HepG2 (cell line): ENCODE results near the gene NPBWR2. TPM values are rescaled to one million over a fixed set of nuclear protein-coding genes. Genes with fewer than 3 reads are reported as not detected.

Source experiments
- FOXP1 ChIP-seq, 2 experiments: fragments of 450-650 bp in 1 of 2; IDR thresholded peaks; 2 replicates each; pipeline ENCODE4 v1.6.1; 2017 to 2018; ENCODE audit warnings: antibody characterized with exemption in 1 of 2
- HOXA7 ChIP-seq: sonication (generic); formaldehyde crosslinking; IDR thresholded peaks from 2 replicates; pipeline ENCODE4 v1.8.1; 2022; ENCODE audit warnings: mild to moderate bottlenecking, missing genetic modification reagents, moderate library complexity
- PRDM15 ChIP-seq: sonication (generic); formaldehyde crosslinking; IDR thresholded peaks from 2 replicates; pipeline ENCODE4 v1.4.0; 2020; ENCODE audit warnings: missing genetic modification reagents
- RERE ChIP-seq: IDR thresholded peaks from 2 replicates; pipeline ENCODE4 v1.6.1; 2016; ENCODE audit warnings: low read depth, missing genetic modification reagents, missing compliant biosample characterization
- SP5 ChIP-seq: IDR thresholded peaks from 2 replicates; pipeline ENCODE4 v1.6.1; 2016; ENCODE audit warnings: low read depth, borderline replicate concordance
- STAG1 ChIP-seq: sonication (generic); formaldehyde crosslinking; IDR thresholded peaks from 2 replicates; pipeline ENCODE4 v1.4.0; 2020; ENCODE audit warnings: missing genetic modification reagents
- XBP1 ChIP-seq: sonication (generic); formaldehyde crosslinking; IDR thresholded peaks from 2 replicates; pipeline ENCODE4 v1.5.0; 2020; ENCODE audit warnings: missing genetic modification reagents
- ZKSCAN1 ChIP-seq: fragments of 150-350 bp; IDR thresholded peaks from 2 replicates; pipeline ENCODE4 v1.6.1; 2014; ENCODE audit warnings: low read length
- ZNF138 ChIP-seq: sonication (generic); formaldehyde crosslinking; IDR thresholded peaks from 2 replicates; pipeline ENCODE4 v1.5.0; 2020; ENCODE audit warnings: mild to moderate bottlenecking, low read depth, missing genetic modification reagents
- ZNF597 ChIP-seq: sonication (generic); formaldehyde crosslinking; IDR thresholded peaks from 2 replicates; pipeline ENCODE4 v1.5.0; 2020; ENCODE audit warnings: missing genetic modification reagents
- ZNF709 ChIP-seq: sonication (generic); formaldehyde crosslinking; IDR thresholded peaks from 2 replicates; pipeline ENCODE4 v1.5.0; 2020; ENCODE audit warnings: mild to moderate bottlenecking, missing genetic modification reagents
- ZNF790 ChIP-seq: sonication (generic); formaldehyde crosslinking; IDR thresholded peaks from 2 replicates; pipeline ENCODE4 v1.8.0; 2022; ENCODE audit warnings: missing genetic modification reagents, mild to moderate bottlenecking, borderline replicate concordance
- ZSCAN29 ChIP-seq: sonication (generic); formaldehyde crosslinking; conservative IDR thresholded peaks from 2 replicates; pipeline ENCODE4 v1.4.0; 2020; ENCODE audit warnings: mild to moderate bottlenecking, missing genetic modification reagents
- polyA plus RNA-seq, 8 experiments: library from polyadenylated mRNA; depleted of rRNA in 3 of 8; stranded (reverse) in 7 of 8; unstranded in 1 of 8; fragments of >200 nt; fragmentation: Illumina TruSeq in 4 of 8; extraction: Trizol in 4 of 8; gene quantifications; 2 replicates each; pipeline versions ENCODE4 v1.2.1 to v1.2.3, GENCODE V29; 2011 to 2016; ENCODE audit warnings: low read depth in 4 of 8, missing spikeins in 1 of 8, mixed read lengths in 1 of 8; ENCODE audit not compliant: insufficient read depth in 1 of 8
- total RNA-seq, 5 experiments: library from RNA; depleted of rRNA; stranded (reverse); fragments of >200 nt; fragmentation: Illumina TruSeq; extraction: Trizol; gene quantifications; 2 replicates each; pipeline ENCODE4 v1.2.3, GENCODE V29; 2016; ENCODE audit warnings: low read depth in 1 of 5
- TF ChIP-seq, protein P1 (sequence below): sonication (generic); formaldehyde crosslinking; IDR thresholded peaks from 2 replicates; pipeline ENCODE4 v1.4.0; 2020; ENCODE audit warnings: missing genetic modification reagents

The NPBWR2 gene
- total and polyA plus RNA-seq, 2 of the 13 experiments (the other 11 are each of a cell fraction or from before 2014, with no cell fraction given): not detected

- TF ChIP-seq, protein P1, sequence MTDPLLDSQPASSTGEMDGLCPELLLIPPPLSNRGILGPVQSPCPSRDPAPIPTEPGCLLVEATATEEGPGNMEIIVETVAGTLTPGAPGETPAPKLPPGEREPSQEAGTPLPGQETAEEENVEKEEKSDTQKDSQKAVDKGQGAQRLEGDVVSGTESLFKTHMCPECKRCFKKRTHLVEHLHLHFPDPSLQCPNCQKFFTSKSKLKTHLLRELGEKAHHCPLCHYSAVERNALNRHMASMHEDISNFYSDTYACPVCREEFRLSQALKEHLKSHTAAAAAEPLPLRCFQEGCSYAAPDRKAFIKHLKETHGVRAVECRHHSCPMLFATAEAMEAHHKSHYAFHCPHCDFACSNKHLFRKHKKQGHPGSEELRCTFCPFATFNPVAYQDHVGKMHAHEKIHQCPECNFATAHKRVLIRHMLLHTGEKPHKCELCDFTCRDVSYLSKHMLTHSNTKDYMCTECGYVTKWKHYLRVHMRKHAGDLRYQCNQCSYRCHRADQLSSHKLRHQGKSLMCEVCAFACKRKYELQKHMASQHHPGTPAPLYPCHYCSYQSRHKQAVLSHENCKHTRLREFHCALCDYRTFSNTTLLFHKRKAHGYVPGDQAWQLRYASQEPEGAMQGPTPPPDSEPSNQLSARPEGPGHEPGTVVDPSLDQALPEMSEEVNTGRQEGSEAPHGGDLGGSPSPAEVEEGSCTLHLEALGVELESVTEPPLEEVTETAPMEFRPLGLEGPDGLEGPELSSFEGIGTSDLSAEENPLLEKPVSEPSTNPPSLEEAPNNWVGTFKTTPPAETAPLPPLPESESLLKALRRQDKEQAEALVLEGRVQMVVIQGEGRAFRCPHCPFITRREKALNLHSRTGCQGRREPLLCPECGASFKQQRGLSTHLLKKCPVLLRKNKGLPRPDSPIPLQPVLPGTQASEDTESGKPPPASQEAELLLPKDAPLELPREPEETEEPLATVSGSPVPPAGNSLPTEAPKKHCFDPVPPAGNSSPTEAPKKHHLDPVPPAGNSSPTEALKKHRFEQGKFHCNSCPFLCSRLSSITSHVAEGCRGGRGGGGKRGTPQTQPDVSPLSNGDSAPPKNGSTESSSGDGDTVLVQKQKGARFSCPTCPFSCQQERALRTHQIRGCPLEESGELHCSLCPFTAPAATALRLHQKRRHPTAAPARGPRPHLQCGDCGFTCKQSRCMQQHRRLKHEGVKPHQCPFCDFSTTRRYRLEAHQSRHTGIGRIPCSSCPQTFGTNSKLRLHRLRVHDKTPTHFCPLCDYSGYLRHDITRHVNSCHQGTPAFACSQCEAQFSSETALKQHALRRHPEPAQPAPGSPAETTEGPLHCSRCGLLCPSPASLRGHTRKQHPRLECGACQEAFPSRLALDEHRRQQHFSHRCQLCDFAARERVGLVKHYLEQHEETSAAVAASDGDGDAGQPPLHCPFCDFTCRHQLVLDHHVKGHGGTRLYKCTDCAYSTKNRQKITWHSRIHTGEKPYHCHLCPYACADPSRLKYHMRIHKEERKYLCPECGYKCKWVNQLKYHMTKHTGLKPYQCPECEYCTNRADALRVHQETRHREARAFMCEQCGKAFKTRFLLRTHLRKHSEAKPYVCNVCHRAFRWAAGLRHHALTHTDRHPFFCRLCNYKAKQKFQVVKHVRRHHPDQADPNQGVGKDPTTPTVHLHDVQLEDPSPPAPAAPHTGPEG (CRISPR knock-in tag): peak; percentile 26; the same call in 1 of the 2 replicates
- TF ChIP-seq ZNF790 (CRISPR knock-in tag): no peak
- 0 out of 2 replicates have a peak, but pooled peaks have one; percentile 7 for TF ChIP-seq ZNF138 (CRISPR knock-in tag)
- 0 out of 2 replicates have a peak, but pooled peaks have one; percentile 67 for TF ChIP-seq SP5
- TF ChIP-seq XBP1 (CRISPR knock-in tag): no peak
- no peak for TF ChIP-seq PRDM15 (CRISPR knock-in tag)
- TF ChIP-seq ZNF597 (CRISPR knock-in tag): no peak
- TF ChIP-seq ZNF709 (CRISPR knock-in tag): no peak
- no peak for TF ChIP-seq FOXP1 (IDR thresholded peaks at IDR 0.05)
- no peak for TF ChIP-seq FOXP1 (CRISPR knock-in tag; IDR thresholded peaks at IDR 0.05)
- peak; percentile 84 for TF ChIP-seq STAG1 (CRISPR knock-in tag)
- TF ChIP-seq ZSCAN29 (CRISPR knock-in tag): no peak
- TF ChIP-seq HOXA7: no peak
- TF ChIP-seq ZKSCAN1: no peak
- TF ChIP-seq RERE (CRISPR knock-in tag): peak; percentile 43; the same call in 1 of the 2 replicates
Measured at GRCh38 chr20:64083378-64083803, 24.0 kb downstream of the NPBWR2 start (continued).
